ENCODE results near the gene IFFO2. TPM values are rescaled to one million over a fixed set of nuclear protein-coding genes. Genes with fewer than 3 reads are reported as not detected.

The IFFO2 gene
- polyA plus RNA-seq, 4 donors, result 23.7 to 27.4 (median 25.2) TPM

GRCh38 chr1:18861082-18861481 lies 95.4 kb downstream of the IFFO2 start:
- DNase-seq (ENCODE audit: low read depth in 4 of 4, low spot score in 3 of 4), result no peak

DNA sequence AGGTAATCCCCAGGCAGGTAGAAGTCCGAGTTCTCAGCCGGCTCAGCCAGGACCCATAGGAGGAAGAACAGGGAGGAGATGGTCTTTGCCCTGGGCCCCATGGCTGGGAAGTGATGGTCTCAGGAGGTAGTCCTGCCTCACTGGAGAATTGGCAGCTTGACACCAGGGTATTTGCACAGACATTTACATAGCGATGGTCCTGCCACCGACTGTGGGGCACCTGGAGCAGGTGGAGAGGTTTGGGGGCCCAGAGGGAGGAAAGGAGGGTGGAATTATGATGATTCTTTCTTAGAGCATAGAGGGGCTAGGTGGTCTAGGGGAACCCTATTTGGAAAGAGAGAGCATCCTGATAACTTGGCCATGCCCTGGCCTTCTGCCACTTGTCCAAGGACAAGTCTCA lies 96.9 kb downstream of the IFFO2 start, which contains the start of gene TAS1R2:
TSS of gene TAS1R2 (minus strand) at position 101 of the 400 bp plus-strand sequence. CDS start at position 101, 0 bp downstream.
- DNase-seq (ENCODE audit: low read depth in 4 of 4, low spot score in 3 of 4), result no peak

DNA sequence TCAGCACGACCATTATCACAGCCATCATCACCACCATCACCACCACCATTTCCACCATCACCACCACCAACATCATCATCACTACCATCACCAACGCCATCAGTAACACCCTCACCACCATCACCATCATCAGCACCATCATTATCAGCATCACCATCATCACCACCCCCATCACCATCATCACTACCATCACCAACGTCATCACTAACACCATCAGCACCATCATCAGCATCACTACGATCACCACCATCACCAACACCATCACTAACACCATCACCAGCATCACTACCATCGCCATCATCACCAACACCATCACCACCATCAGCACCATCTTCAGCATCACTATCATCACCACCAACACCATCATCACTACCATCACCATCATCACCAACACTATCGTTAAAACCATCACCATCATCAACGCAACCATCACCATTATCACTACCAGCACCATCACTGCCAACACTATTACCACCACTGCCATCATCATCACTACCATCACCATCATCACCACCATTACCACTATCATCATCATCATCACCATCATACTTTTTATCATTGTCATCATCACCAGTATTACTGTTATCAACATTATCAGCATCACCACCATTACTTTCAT lies 98.3 kb downstream of the IFFO2 start:
- no peak for DNase-seq (ENCODE audit: low read depth in 4 of 4, low spot score in 3 of 4)

DNA sequence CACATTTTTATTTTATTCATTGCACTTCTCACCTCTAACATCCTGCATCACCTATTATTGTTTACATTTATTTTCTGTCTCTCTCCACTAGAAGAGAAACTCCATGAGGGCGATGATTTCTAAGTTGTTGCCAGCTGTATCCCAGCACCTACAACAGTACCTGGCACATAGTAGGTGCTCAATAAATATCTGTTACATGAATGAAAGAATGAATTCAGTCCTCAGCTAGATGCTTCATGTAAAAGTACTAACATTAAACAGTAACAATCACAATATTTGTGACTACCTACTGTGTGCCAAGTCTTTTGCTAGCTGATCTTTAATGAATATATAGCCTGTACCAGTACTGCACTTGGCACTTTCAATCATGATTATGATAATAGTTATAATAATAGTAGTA lies 100.0 kb downstream of the IFFO2 start:
- no peak for DNase-seq (ENCODE audit: low read depth in 4 of 4, low spot score in 3 of 4)

GRCh38 chr1:18855573-18855972 lies 100.9 kb downstream of the IFFO2 start:
- DNase-seq (ENCODE audit: low read depth in 4 of 4, low spot score in 3 of 4), result no peak

GRCh38 chr1:18854331-18855025 lies 102.0 kb downstream of the IFFO2 start:
- no peak for DNase-seq (ENCODE audit: low read depth in 4 of 4, low spot score in 3 of 4)

Other genes with a start within 250 kb of the IFFO2 start
- gene TAS1R2, start 97.0 kb downstream of the IFFO2 start, polyA plus RNA-seq (ENCODE audit: insufficient read length in 4 of 4), result not detected
- gene ALDH4A1, start 54.1 kb downstream of the IFFO2 start, polyA plus RNA-seq (ENCODE audit: insufficient read length in 4 of 4), result 10 to 100 TPM; 62.2 to 86.9 (median 78.5) TPM